H9 (cell line): Measurements from ENCODE around the gene PSMD1. TPM values are rescaled to one million over a fixed set of nuclear protein-coding genes. Genes with fewer than 3 reads are reported as not detected.

Source experiments
- DNase-seq: peaks from one replicate; pipeline ENCODE4 v3.0.0-alpha.2; 2017
- H2AFZ ChIP-seq: one replicate; pipeline ENCODE4 v1.6.1; 2013; ENCODE audit warnings: mild to moderate bottlenecking, low read length, control low read depth, moderate library complexity
- H2AK5ac ChIP-seq: 2 replicates; pipeline ENCODE4 v1.6.1; 2013; ENCODE audit warnings: low read length, control low read depth, mixed read lengths; ENCODE audit not compliant: insufficient read length
- H2BK120ac ChIP-seq: one replicate; pipeline ENCODE4 v1.6.1; 2013; ENCODE audit warnings: low read depth, mild to moderate bottlenecking, low read length, control low read depth, inconsistent platforms; ENCODE audit not compliant: poor library complexity, severe bottlenecking
- H2BK12ac ChIP-seq: 2 replicates; pipeline ENCODE4 v1.6.1; 2013; ENCODE audit warnings: low read length, control low read depth, mixed read lengths, low read depth; ENCODE audit not compliant: insufficient read length
- H2BK15ac ChIP-seq: 2 replicates; pipeline ENCODE4 v1.6.1; 2013; ENCODE audit warnings: low read depth, low read length, control low read depth
- H2BK20ac ChIP-seq: one replicate; pipeline ENCODE4 v1.6.1; 2013; ENCODE audit warnings: low read depth, mild to moderate bottlenecking, low read length, control low read depth, inconsistent platforms; ENCODE audit not compliant: poor library complexity, severe bottlenecking
- H2BK5ac ChIP-seq: 2 replicates; pipeline ENCODE4 v1.6.1; 2013; ENCODE audit warnings: low read length, control low read depth, mixed read lengths; ENCODE audit not compliant: insufficient read length
- H3K14ac ChIP-seq: 2 replicates; pipeline ENCODE4 v1.6.1; 2013; ENCODE audit warnings: low read length, control low read depth; ENCODE audit not compliant: insufficient read depth
- H3K18ac ChIP-seq: 2 replicates; pipeline ENCODE4 v1.6.1; 2013; ENCODE audit warnings: low read depth, mild to moderate bottlenecking, mixed read lengths, low read length, control low read depth; ENCODE audit not compliant: insufficient read length
- H3K23ac ChIP-seq: 2 replicates; pipeline ENCODE4 v1.6.1; 2013; ENCODE audit warnings: low read length, control low read depth, mixed read lengths, low read depth; ENCODE audit not compliant: insufficient read length
- H3K23me2 ChIP-seq: 2 replicates; pipeline ENCODE4 v1.6.1; 2013; ENCODE audit warnings: low read depth, mild to moderate bottlenecking, mixed read lengths, low read length, control low read depth; ENCODE audit not compliant: insufficient read length, poor library complexity, severe bottlenecking
- H3K27ac ChIP-seq: 2 replicates; pipeline ENCODE4 v1.5.1; 2013; ENCODE audit warnings: low read length, control low read depth, mixed read lengths, low read depth; ENCODE audit not compliant: insufficient read length
- H3K27me3 ChIP-seq: 2 replicates; pipeline ENCODE4 v1.6.1; 2013; ENCODE audit warnings: low read length, control low read depth, inconsistent platforms; ENCODE audit not compliant: insufficient read depth
- H3K4ac ChIP-seq: 2 replicates; pipeline ENCODE4 v1.6.1; 2013; ENCODE audit warnings: low read depth, mild to moderate bottlenecking, control low read depth, inconsistent platforms, low read length, moderate library complexity
- H3K4me1 ChIP-seq: 2 replicates; pipeline ENCODE4 v1.6.1; 2013; ENCODE audit warnings: low read length, control low read depth, inconsistent platforms; ENCODE audit not compliant: insufficient read depth
- H3K4me2 ChIP-seq: 2 replicates; pipeline ENCODE4 v1.6.1; 2013; ENCODE audit warnings: low read length, control low read depth, mixed read lengths; ENCODE audit not compliant: insufficient read length, insufficient read depth
- H3K56ac ChIP-seq: 2 replicates; pipeline ENCODE4 v1.6.1; 2013; ENCODE audit warnings: low read depth, mild to moderate bottlenecking, mixed read lengths, low read length, control low read depth; ENCODE audit not compliant: insufficient read length
- H3K79me1 ChIP-seq: 2 replicates; pipeline ENCODE4 v1.6.1; 2013; ENCODE audit warnings: low read depth, mild to moderate bottlenecking, moderate library complexity, low read length, control low read depth, inconsistent platforms; ENCODE audit not compliant: insufficient read depth, poor library complexity, severe bottlenecking
- H3K79me2 ChIP-seq: 2 replicates; pipeline ENCODE4 v1.6.1; 2013; ENCODE audit warnings: low read length, control low read depth, inconsistent platforms; ENCODE audit not compliant: insufficient read depth
- H3K9ac ChIP-seq: 2 replicates; pipeline ENCODE4 v1.6.1; 2013; ENCODE audit warnings: low read length, control low read depth, mixed read lengths; ENCODE audit not compliant: insufficient read length; ENCODE audit errors: extremely low read depth
- H3K9me3 ChIP-seq: one replicate; pipeline ENCODE4 v1.6.1; 2013; ENCODE audit warnings: low read depth, low read length, inconsistent platforms; ENCODE audit not compliant: control insufficient read depth
- H3T11ph ChIP-seq: one replicate; pipeline ENCODE4 v1.6.1; 2013; ENCODE audit warnings: mild to moderate bottlenecking, low read length, control low read depth, inconsistent platforms
- H4K20me1 ChIP-seq: one replicate; pipeline ENCODE4 v1.6.1; 2013; ENCODE audit not compliant: control insufficient read depth, insufficient read length, insufficient read depth
- H4K5ac ChIP-seq: 2 replicates; pipeline ENCODE4 v1.6.1; 2013; ENCODE audit warnings: low read depth, mild to moderate bottlenecking, mixed read lengths, low read length, control low read depth; ENCODE audit not compliant: insufficient read length
- H4K8ac ChIP-seq: replicated peaks from 2 replicates; pipeline ENCODE4 v1.6.1; 2013; ENCODE audit warnings: low read length, control low read depth, mixed read lengths, low read depth; ENCODE audit not compliant: insufficient read length
- H4K91ac ChIP-seq: 2 replicates; pipeline ENCODE4 v1.6.1; 2013; ENCODE audit warnings: low read depth, mild to moderate bottlenecking, moderate library complexity, mixed read lengths, low read length, control low read depth; ENCODE audit not compliant: insufficient read length
- H3K27ac Mint-ChIP-seq, 3 experiments: 2 replicates in 2 of 3; 3 replicates in 1 of 3; pipeline ENCODE4 v1.8.0; 2020 to 2021; ENCODE audit warnings: mixed read lengths in 3 of 3, mild to moderate bottlenecking in 1 of 3, moderate library complexity in 1 of 3
- H3K27me3 Mint-ChIP-seq: 2 replicates; pipeline ENCODE4 v1.8.0; 2021; ENCODE audit warnings: low read depth, mild to moderate bottlenecking, moderate library complexity, mixed read lengths
- H3K36me3 Mint-ChIP-seq, 3 experiments: 2 replicates in 2 of 3; 3 replicates in 1 of 3; pipeline ENCODE4 v1.8.0; 2020 to 2021; ENCODE audit warnings: low read depth in 3 of 3, mixed read lengths in 3 of 3; ENCODE audit not compliant: insufficient read depth in 1 of 3
- H3K4me1 Mint-ChIP-seq, 2 experiments: 2 replicates each; pipeline ENCODE4 v1.8.0; 2020; ENCODE audit warnings: mixed read lengths in 2 of 2
- H3K4me3 Mint-ChIP-seq, 2 experiments: 2 replicates in 1 of 2; 3 replicates in 1 of 2; pipeline ENCODE4 v1.8.0; 2020 to 2021; ENCODE audit warnings: mild to moderate bottlenecking in 2 of 2, mixed read lengths in 2 of 2, moderate library complexity in 1 of 2
- H3K9me3 Mint-ChIP-seq, 2 experiments: 2 replicates in 1 of 2; 3 replicates in 1 of 2; pipeline ENCODE4 v1.8.0; 2020; ENCODE audit warnings: mild to moderate bottlenecking in 2 of 2, mixed read lengths in 2 of 2, moderate library complexity in 1 of 2
- CTCF ChIP-seq: fragments of 200-600 bp; sonication (generic); conservative IDR thresholded peaks from 3 replicates; pipeline ENCODE4 v1.8.0; 2021; ENCODE audit warnings: antibody characterized with exemption, mild to moderate bottlenecking
- WGBS: extraction: QIAGEN DNeasy Blood & Tissue Kit; methylation state at CpG from one replicate; pipeline ENCODE4 v1.1.7; 2013; ENCODE audit warnings: missing lambda C conversion rate, low lambda C conversion rate, mixed read lengths; ENCODE audit not compliant: insufficient read length; ENCODE audit errors: extremely low coverage; 5-methylcytosine and 5-hydroxymethylcytosine counted together
- total RNA-seq: library from RNA; stranded (reverse); gene quantifications from 2 replicates; pipeline ENCODE4 v1.2.1, GENCODE V29; 2021

The PSMD1 gene
- total RNA-seq, 1 experiment from 2014 or later: 166 TPM

GRCh38 chr2:231190531-231191197 is 134.0 kb downstream of the PSMD1 start:
- H3K23me2 ChIP-seq: no peaks in the 10 kb centered on the region
- no peak overlapping the region for H3K9ac ChIP-seq

More at GRCh38 chr2:231190531-231191197, 134.0 kb downstream of the PSMD1 start:
- Histone ChIP-seq H3K14ac (peak overlapping the region; percentile 59; the same call in 1 of the 2 replicates), H2BK12ac (no peak overlapping the region), H2AK5ac (no peak overlapping the region), H3K79me2 (no peaks in the 10 kb centered on the region), H3K56ac (no peak overlapping the region), H2BK120ac (no peak overlapping the region), H3K27me3 (no peaks in the 10 kb centered on the region), H4K20me1 (no peaks in the 10 kb centered on the region), H2BK5ac (no peak overlapping the region), H2AFZ (no peak overlapping the region), H2BK20ac (no peak overlapping the region), H3K4me1 (peaks cover 4% of the 10 kb centered on the region; the same call in 1 of the 2 replicates), H3K79me1 (no peaks in the 10 kb centered on the region), H3K9me3 (no peaks in the 10 kb centered on the region), H3K18ac (peak overlapping the region; percentile 74), H4K91ac (no peak overlapping the region), H3K4ac (no peak overlapping the region), H3K23ac (no peak overlapping the region), H3K27ac (no peak overlapping the region), H3K4me2 (peak overlapping the region; percentile 22), H4K5ac (no peak overlapping the region), H2BK15ac (no peak overlapping the region; the same call in 1 of the 2 replicates), H3T11ph (no peak overlapping the region), H4K8ac (no peak overlapping the region)
- no peaks in the 10 kb centered on the region; the same call in none of the 2 replicates for H3K27me3 Mint-ChIP-seq
- no peaks in the 10 kb centered on the region for H3K36me3 Mint-ChIP-seq
- no peaks in the 10 kb centered on the region for H3K9me3 Mint-ChIP-seq
- no CpG with 5 or more reads among the region's 42 CpGs for WGBS
- H3K27ac Mint-ChIP-seq: peak overlapping the region in 2 of 3 experiments; percentile 96 to 97; a peak in 4 of 7 replicates
- H3K4me1 Mint-ChIP-seq: peaks cover 15 to 33% of the 10 kb centered on the region in 2 experiments
- DNase-seq: peak; percentile 84
- H3K4me3 Mint-ChIP-seq: peak overlapping the region; percentile 42 to 44; a peak in 3 of 5 replicates
- peak; percentile 48; the same call in 2 of the 3 replicates for TF ChIP-seq CTCF
